ENCODE measurements around the gene ZMIZ2. TPM values are rescaled to one million over a fixed set of nuclear protein-coding genes. Genes with fewer than 3 reads are reported as not detected.
A peak's percentile ranks its signal among the peaks of the same experiment; 100 is the strongest.

ZMIZ2 gene
- total RNA-seq, 1 experiment from 2014 or later = 91.3 TPM

DNA sequence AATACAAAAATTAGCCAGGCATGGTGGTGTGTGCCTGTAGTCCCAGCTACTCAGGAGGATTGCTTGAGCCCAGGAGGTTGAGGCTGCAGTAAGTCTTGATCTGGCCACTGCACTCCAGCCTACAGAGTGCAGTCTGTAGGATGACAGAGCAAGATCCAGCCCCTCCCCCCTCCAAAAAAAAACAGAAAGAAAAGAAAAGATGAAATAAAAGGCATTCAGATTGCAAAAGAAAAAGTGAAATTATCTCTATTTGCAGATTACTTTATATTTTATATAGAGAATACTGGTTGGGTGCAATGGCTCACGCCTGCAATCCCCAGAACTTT is 20.7 kb upstream of the ZMIZ2 start:
- 0 out of 2 replicates have a peak, but pooled peaks have one; percentile 6 for ATAC-seq
- no peaks in the 10 kb centered on the region for H3K27me3 ChIP-seq (ENCODE audit: insufficient read depth, low read length)
- BruUV-seq (replicated peaks) = no TSS peak
- H3K4me2 ChIP-seq (ENCODE audit: low read length) = peak overlapping the region; percentile 35
- H3K9me3 ChIP-seq (ENCODE audit: control insufficient read depth in 1 of 2, insufficient read depth in 1 of 2, low read depth in 1 of 2, low read length in 2 of 2) = no peaks in the 10 kb centered on the region
- peaks cover 0 to 34% of the 10 kb centered on the region in 2 experiments; a peak in 3 of 4 replicates for H3K4me1 ChIP-seq (ENCODE audit: control insufficient read depth in 1 of 2, insufficient read depth in 2 of 2, low read length in 2 of 2)
- TF ChIP-seq, protein P1, sequence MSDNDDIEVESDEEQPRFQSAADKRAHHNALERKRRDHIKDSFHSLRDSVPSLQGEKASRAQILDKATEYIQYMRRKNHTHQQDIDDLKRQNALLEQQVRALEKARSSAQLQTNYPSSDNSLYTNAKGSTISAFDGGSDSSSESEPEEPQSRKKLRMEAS (IDR thresholded peaks at IDR 0.05) = no peak
- TF ChIP-seq ZNF274 (IDR thresholded peaks at IDR 0.05; ENCODE audit: low read depth, low read length) (no peak), ELF1 (IDR thresholded peaks at IDR 0.05; ENCODE audit: borderline replicate concordance, low read depth) (no peak), CEBPB (IDR thresholded peaks at IDR 0.05; ENCODE audit: low read depth) (no peak), RAD21 (IDR thresholded peaks at IDR 0.05; ENCODE audit: low read depth) (no peak), JUND (IDR thresholded peaks at IDR 0.05) (no peak), EZH2 (IDR thresholded peaks at IDR 0.05) (no peak), EGR1 (IDR thresholded peaks at IDR 0.05; ENCODE audit: low read depth) (no peak), YY1 (IDR thresholded peaks at IDR 0.05; ENCODE audit: extremely low read depth, insufficient replicate concordance, low read depth, low read length) (no peak), SIN3A (IDR thresholded peaks at IDR 0.05; ENCODE audit: low read depth) (no peak), CBX3 (IDR thresholded peaks at IDR 0.05; ENCODE audit: low read depth) (no peak), ZBTB33 (IDR thresholded peaks at IDR 0.05; ENCODE audit: extremely low read depth, insufficient replicate concordance, low read length) (no peak), SP1 (IDR thresholded peaks at IDR 0.05; ENCODE audit: low read depth) (no peak)
- TF ChIP-seq, protein P2, sequence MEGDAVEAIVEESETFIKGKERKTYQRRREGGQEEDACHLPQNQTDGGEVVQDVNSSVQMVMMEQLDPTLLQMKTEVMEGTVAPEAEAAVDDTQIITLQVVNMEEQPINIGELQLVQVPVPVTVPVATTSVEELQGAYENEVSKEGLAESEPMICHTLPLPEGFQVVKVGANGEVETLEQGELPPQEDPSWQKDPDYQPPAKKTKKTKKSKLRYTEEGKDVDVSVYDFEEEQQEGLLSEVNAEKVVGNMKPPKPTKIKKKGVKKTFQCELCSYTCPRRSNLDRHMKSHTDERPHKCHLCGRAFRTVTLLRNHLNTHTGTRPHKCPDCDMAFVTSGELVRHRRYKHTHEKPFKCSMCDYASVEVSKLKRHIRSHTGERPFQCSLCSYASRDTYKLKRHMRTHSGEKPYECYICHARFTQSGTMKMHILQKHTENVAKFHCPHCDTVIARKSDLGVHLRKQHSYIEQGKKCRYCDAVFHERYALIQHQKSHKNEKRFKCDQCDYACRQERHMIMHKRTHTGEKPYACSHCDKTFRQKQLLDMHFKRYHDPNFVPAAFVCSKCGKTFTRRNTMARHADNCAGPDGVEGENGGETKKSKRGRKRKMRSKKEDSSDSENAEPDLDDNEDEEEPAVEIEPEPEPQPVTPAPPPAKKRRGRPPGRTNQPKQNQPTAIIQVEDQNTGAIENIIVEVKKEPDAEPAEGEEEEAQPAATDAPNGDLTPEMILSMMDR (IDR thresholded peaks at IDR 0.05 in 2 of 3, conservative IDR thresholded peaks at IDR 0.05 in 1 of 3; ENCODE audit: borderline replicate concordance in 1 of 3, insufficient read depth in 1 of 3, low read depth in 2 of 3, low read length in 2 of 3) = no peak
- H2AFZ ChIP-seq (ENCODE audit: low read depth, low read length, poor library complexity, severe bottlenecking) = peak overlapping the region; percentile 59
- ChIA-PET RAD21 (ENCODE audit: low non-redundant PET in 1 of 2, low total read pairs in 2 of 2, uncharacterized antibody in 2 of 2, unreplicated experiment in 2 of 2) (no interaction called here), CTCF (no interaction called here), POLR2A (no interaction called here)
- no peaks in the 10 kb centered on the region for H4K20me1 ChIP-seq (ENCODE audit: insufficient read depth)
- no peak overlapping the region for H3K9ac ChIP-seq (ENCODE audit: low read length)
- DNase-seq (ENCODE audit: low read depth, low spot score) = no peak
- H3K27ac ChIP-seq (ENCODE audit: low read depth, low read length) = no peak overlapping the region
- intact Hi-C loops (cut with micrococcal nuclease) = no loop called here
- H3K4me3 ChIP-seq (replicated peaks in 1 of 2; ENCODE audit: low read depth in 1 of 2, low read length in 2 of 2) = no peak overlapping the region
- H3K9me2 ChIP-seq (ENCODE audit: insufficient read depth) = no peaks in the 10 kb centered on the region
- H3K79me2 ChIP-seq (ENCODE audit: insufficient read depth, low read length) = no peaks in the 10 kb centered on the region
- no peaks in the 10 kb centered on the region for H3K36me3 ChIP-seq (ENCODE audit: control insufficient read depth in 1 of 2, insufficient read depth in 2 of 2, low read length in 2 of 2)

Data from HCT116 (cell line).